Adrenal gland (tissue), 5 donors: ENCODE results near the gene PITPNM2.
"Not testable (repeated sequence)": the region's sequence is repeated elsewhere in the genome, so short reads cannot be mapped to it uniquely, and the experiment has no call there.

Experiments
- POLR2A ChIP-seq, 2 donors: fragments of 450-650 bp; IDR thresholded peaks; one replicate each; pipeline ENCODE4 v1.6.1; 2017; ENCODE audit warnings: antibody characterized with exemption in 2 of 2, mild to moderate bottlenecking in 2 of 2, moderate library complexity in 1 of 2
- TF ChIP-seq, protein P1 (sequence below), 6 experiments: fragments of 450-650 bp in 4 of 6; fragments of 200-600 bp in 2 of 6; sonication (generic) in 1 of 6; IDR thresholded peaks; 1 replicate in 5 of 6; 2 replicates in 1 of 6; pipeline versions ENCODE4 v1.5.1 to v1.8.0; 2016 to 2021; ENCODE audit warnings: antibody characterized with exemption in 6 of 6, mild to moderate bottlenecking in 2 of 6, moderate library complexity in 1 of 6
- donor health status: DM: no; HTN: no; CAD: no.

DNA sequence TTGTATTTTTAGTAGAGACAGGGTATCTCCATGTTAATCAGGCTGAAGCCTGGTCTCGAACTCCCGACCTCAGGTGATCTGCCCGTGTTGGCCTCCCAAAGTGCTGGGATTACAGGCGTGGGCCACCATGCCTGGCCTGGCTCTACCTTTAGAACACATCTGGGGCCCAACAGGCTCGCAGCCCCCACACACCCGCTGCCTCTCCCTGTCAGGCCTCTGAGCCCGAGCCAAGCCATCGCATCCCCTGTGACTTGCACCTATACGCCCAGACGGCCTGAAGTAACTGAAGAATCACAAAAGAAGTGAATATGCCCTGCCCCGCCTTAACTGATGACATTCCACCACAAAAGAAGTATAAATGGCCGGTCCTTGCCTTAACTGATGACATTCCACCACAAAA lies 46.8 kb downstream of the PITPNM2 start:
- TF ChIP-seq, protein P1, sequence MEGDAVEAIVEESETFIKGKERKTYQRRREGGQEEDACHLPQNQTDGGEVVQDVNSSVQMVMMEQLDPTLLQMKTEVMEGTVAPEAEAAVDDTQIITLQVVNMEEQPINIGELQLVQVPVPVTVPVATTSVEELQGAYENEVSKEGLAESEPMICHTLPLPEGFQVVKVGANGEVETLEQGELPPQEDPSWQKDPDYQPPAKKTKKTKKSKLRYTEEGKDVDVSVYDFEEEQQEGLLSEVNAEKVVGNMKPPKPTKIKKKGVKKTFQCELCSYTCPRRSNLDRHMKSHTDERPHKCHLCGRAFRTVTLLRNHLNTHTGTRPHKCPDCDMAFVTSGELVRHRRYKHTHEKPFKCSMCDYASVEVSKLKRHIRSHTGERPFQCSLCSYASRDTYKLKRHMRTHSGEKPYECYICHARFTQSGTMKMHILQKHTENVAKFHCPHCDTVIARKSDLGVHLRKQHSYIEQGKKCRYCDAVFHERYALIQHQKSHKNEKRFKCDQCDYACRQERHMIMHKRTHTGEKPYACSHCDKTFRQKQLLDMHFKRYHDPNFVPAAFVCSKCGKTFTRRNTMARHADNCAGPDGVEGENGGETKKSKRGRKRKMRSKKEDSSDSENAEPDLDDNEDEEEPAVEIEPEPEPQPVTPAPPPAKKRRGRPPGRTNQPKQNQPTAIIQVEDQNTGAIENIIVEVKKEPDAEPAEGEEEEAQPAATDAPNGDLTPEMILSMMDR (IDR thresholded peaks at IDR 0.05) = not testable (repeated sequence)
- not testable (repeated sequence) for TF ChIP-seq POLR2A (IDR thresholded peaks at IDR 0.05)
